Activated T-cell treated with anti-CD3 and anti-CD28 coated beads, Interleukin-2, amount 50 U/mL, for 72 hours (primary cell): ENCODE data around the gene SEL1L3. TPM values are rescaled to one million over a fixed set of nuclear protein-coding genes. Genes with fewer than 3 reads are reported as not detected.
A peak's percentile ranks its signal among the peaks of the same experiment; 100 is the strongest.

Source experiments
- ATAC-seq, 2 donors: fragments of 150-1000 bp; cut with Tn5 transposase; replicated peaks in 1 of 2; 2 replicates each; pipeline ENCODE4 v1.10.0; 2021; ENCODE audit warnings: moderate library complexity in 2 of 2, mild to moderate bottlenecking in 1 of 2
- DNase-seq, 2 donors: peaks; one replicate each; pipeline ENCODE4 v3.0.0; 2021 to 2022; ENCODE audit warnings: mixed read lengths in 1 of 2
- H3K27ac Mint-ChIP-seq: one replicate; pipeline ENCODE4 v1.8.0; 2022; ENCODE audit warnings: mild to moderate bottlenecking, moderate library complexity, mixed read lengths
- H3K27me3 Mint-ChIP-seq: one replicate; pipeline ENCODE4 v1.8.0; 2022; ENCODE audit warnings: low read depth, mixed read lengths
- H3K36me3 Mint-ChIP-seq, 2 donors: one replicate each; pipeline ENCODE4 v1.8.0; 2022; ENCODE audit warnings: mixed read lengths in 2 of 2, mild to moderate bottlenecking in 1 of 2; ENCODE audit not compliant: insufficient read depth in 2 of 2
- H3K4me1 Mint-ChIP-seq: one replicate; pipeline ENCODE4 v1.8.0; 2022; ENCODE audit warnings: low read depth, mixed read lengths
- H3K4me3 Mint-ChIP-seq, 2 donors: one replicate each; pipeline ENCODE4 v1.8.0; 2022; ENCODE audit warnings: mild to moderate bottlenecking in 2 of 2, mixed read lengths in 2 of 2, moderate library complexity in 2 of 2
- H3K9me3 Mint-ChIP-seq, 2 donors: one replicate each; pipeline ENCODE4 v1.8.0; 2022; ENCODE audit warnings: mixed read lengths in 2 of 2
- total RNA-seq, 2 donors: library from RNA; stranded (reverse); gene quantifications; one replicate each; pipeline ENCODE4 v1.2.3, GENCODE V29; 2022

SEL1L3 gene
- total RNA-seq, 2 donors from 2014 or later: 27.7 to 61.2 TPM

DNA sequence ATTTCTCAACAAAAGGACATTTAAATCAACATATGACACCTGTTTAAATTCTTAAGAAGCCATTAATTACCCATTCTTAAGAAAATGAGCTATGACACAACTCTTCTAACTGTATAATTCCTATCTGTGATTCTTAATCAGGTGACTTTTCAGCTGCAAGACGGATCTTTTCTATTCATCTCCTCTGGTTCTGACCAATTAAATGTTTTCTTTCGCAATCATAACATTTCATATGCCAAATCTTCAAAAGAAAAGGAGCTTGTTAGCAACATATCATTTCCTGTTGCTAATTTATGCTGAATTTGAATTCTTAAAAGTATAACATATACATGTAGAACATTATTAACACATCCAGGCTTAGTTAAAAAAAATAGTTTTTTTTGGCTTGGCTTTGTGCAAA, 62.5 kb downstream of the SEL1L3 start:
- Mint-ChIP-seq H3K27ac (no peak overlapping the region), H3K9me3 (no peaks in the 10 kb centered on the region), H3K4me3 (no peak overlapping the region), H3K27me3 (no peaks in the 10 kb centered on the region), H3K4me1 (no peaks in the 10 kb centered on the region), H3K36me3 (peaks cover 13 to 15% of the 10 kb centered on the region in 2 donors)
- no peak for DNase-seq
- ATAC-seq: no peak

DNA sequence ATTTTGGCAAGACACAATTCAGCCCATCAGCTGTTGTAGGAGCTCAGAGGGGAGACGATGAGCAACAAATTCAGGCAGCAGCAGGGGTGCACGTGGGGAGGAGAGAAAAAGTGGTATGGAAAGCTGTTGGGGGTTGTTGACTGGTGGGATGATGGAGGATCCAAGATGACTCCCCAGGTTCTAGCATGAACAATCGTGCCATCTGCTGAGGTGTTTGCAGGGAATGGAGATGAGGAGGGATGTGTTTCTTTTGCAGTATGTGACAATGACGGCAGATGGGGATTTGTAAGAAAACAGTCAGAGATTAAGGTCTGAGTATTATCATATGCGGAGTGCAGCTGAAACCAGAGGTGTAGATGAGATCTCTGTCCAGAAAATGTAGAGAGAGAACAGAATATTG, 63.3 kb downstream of the SEL1L3 start:
- H3K36me3 Mint-ChIP-seq: peaks cover 13 to 16% of the 10 kb centered on the region in 2 donors
- no peak overlapping the region for H3K27ac Mint-ChIP-seq
- no peaks in the 10 kb centered on the region for H3K9me3 Mint-ChIP-seq

DNA sequence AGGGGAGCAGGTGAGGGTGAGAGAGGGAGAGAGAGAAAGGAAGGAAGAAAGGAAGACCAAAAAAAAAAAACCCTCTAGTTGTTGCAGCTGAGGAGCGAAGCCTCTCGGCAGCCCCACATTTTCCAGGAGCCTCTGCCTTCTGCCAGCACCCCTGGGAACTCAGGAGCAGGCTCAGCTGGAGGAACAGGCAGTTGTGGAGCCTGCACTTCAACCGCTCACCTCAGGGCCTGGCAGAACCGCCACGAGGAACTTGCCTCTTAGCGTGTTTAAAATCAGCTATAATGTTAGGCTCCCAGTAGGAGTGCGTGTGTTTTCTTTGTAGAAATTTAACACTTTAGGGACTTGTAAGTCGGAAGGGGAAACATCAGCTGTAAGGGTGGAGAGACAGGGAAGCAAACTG, 65.7 kb downstream of the SEL1L3 start:
- no peak for ATAC-seq
- DNase-seq: no peak
- H3K4me1 Mint-ChIP-seq: no peaks in the 10 kb centered on the region
- no peaks in the 10 kb centered on the region for H3K27me3 Mint-ChIP-seq
- peaks cover 8 to 17% of the 10 kb centered on the region in 2 donors for H3K36me3 Mint-ChIP-seq
- H3K9me3 Mint-ChIP-seq: no peaks in the 10 kb centered on the region
- H3K4me3 Mint-ChIP-seq: no peak overlapping the region
- H3K27ac Mint-ChIP-seq: peak overlapping the region; percentile 20

More for the DNA sequence above, 63.3 kb downstream of the SEL1L3 start:
- Mint-ChIP-seq H3K4me3 (no peak overlapping the region), H3K4me1 (no peaks in the 10 kb centered on the region), H3K27me3 (no peaks in the 10 kb centered on the region)
- no peak for DNase-seq
- no peak for ATAC-seq

DNA sequence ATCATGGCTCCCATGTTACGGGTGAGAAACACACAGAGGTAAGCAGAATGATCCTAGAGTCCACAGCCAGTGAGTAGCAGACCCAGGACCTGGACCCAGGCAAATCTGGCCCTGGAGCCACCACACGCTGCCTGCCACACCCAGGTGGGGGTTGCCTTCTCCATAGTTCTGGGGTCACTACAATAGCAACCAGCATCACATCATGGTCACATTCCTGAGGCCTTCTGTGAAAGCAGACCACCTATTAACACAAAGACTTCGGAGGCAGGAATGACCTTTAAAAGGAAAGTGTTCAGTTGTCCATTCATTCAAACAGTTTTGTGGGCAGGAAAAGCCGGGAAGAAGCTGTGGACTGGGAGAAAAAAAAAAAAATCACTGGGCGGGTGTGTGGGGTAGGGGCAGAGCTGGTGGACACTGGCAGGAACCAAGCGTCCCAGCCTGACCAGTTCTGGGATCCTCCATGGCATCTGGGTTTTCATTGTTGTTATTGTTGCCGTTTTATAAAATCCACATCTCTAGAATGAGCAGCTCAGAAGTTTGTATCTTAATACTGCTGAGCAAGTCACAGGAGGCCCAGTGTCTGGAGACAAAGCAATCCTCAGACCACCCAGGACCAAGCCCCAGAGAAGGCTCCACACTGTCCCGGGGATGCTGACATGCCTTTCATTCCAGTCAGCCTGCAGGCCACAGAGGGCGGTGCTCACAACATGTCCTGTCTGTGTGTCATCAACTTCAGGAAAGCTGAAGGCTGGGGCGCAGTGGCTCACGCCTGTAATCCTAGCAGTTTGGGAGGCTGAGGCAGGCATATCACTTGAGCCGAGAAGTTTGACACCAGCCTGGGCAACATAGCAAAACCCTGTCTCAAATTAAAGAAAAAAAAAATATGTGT, 67.0 kb downstream of the SEL1L3 start:
- peaks cover 8 to 17% of the 10 kb centered on the region in 2 donors for H3K36me3 Mint-ChIP-seq
- no peaks in the 10 kb centered on the region for H3K4me1 Mint-ChIP-seq
- H3K27me3 Mint-ChIP-seq: no peaks in the 10 kb centered on the region
- no peak overlapping the region for H3K27ac Mint-ChIP-seq
- no peaks in the 10 kb centered on the region for H3K9me3 Mint-ChIP-seq
- no peak for DNase-seq
- ATAC-seq: no peak
- H3K4me3 Mint-ChIP-seq: no peak overlapping the region

DNA sequence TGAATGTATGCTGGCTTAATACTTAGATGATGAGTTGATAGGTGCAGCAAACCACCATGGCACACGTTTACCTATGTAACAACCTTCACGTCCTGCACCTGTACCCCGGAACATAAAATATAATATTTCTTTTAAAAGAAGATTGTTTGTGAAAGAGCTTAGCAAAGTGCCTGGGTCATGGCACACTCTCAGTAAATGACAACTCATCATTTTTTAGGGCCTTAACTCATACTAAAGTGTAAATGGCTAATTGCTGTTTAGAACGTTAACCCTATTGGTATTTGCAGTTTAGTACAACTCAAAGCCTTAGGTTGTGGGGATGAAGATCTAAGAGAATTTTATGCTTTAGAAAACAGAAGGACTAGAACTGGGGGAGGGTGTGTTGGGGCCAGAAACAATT, 67.7 kb downstream of the SEL1L3 start:
- H3K4me3 Mint-ChIP-seq: no peak overlapping the region
- peaks cover 6 to 17% of the 10 kb centered on the region in 2 donors for H3K36me3 Mint-ChIP-seq

DNA sequence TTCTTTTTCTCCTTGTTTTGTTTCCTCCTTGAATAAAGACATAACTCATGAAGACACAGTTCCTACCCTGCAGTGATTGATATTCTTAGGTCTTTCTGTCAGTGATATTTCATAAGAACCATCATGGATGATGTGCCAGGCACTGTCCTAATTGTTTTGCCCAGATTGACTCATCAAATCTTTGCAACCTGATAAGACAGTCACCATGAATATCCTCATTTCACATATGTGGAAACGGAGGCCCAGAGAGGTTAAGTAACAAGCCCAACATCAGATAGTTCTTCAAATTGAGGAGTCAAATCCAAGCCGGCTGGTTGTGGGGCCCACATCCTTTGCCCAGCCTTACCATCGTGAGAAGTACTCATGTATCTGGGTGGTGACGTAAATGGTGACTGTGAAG, 69.9 kb downstream of the SEL1L3 start:
- Mint-ChIP-seq H3K9me3 (no peaks in the 10 kb centered on the region), H3K27me3 (no peaks in the 10 kb centered on the region), H3K27ac (no peak overlapping the region), H3K36me3 (peaks cover 0 to 10% of the 10 kb centered on the region in 2 donors), H3K4me1 (no peaks in the 10 kb centered on the region), H3K4me3 (no peak overlapping the region)
- DNase-seq (no peak), ATAC-seq (no peak)

More for the DNA sequence above, 67.7 kb downstream of the SEL1L3 start:
- Mint-ChIP-seq H3K9me3 (no peaks in the 10 kb centered on the region), H3K4me1 (no peaks in the 10 kb centered on the region), H3K27me3 (no peaks in the 10 kb centered on the region), H3K27ac (no peak overlapping the region)
- DNase-seq: no peak
- ATAC-seq: no peak

DNA sequence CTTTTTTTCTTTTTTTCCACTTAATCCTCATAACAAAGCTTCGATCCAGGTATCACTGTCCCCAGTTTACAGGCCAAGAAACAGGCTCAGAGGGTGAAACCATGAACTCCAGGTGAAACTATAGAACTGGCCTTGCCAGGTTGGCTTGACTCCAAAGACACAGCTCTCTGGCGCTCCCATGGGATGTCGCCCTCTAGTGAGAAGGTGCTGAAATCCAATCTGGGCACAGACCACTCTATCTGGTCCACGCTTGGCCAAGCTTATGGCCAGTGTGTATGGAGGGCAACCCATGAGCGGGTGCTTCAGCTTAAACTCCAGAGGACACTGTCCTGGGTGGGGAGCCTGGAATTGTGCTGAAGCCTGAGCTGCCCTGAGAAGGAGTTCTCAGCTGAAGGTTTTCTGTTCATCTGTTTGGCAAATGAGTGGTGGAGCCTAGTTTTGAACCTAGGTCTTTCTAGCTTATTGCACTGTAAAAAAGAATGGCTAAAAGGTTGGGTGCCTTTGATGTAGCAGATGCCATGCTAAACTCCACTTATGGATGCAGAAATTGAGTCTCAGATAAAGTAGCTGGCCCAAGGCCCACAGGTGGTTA, 70.5 kb downstream of the SEL1L3 start:
- no peaks in the 10 kb centered on the region for H3K9me3 Mint-ChIP-seq
- peaks cover 0 to 10% of the 10 kb centered on the region in 2 donors for H3K36me3 Mint-ChIP-seq
- H3K4me3 Mint-ChIP-seq: no peak overlapping the region
- DNase-seq (peak in 1 of 2 donors; percentile 15), ATAC-seq (no peak)
- no peak overlapping the region for H3K27ac Mint-ChIP-seq
- H3K4me1 Mint-ChIP-seq: no peaks in the 10 kb centered on the region
- no peaks in the 10 kb centered on the region for H3K27me3 Mint-ChIP-seq

DNA sequence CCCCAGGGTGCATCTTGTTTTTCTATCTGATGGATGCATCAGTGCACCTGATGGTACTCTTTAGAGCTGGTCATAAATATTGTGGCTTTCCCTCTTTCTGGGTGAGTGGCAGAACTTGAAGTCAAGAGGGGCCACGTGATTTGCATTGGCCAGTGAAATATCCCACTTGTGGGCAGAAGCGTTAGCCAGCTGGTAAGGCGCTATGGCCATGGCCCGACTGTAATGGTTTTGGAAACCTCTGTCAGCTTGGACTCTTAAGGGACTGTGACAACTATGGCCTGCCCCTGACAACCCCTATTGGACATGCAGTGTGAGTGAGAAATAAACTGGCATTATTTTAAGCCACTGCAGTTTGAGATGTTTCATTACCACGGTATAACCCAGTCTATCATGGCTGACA, 72.8 kb downstream of the SEL1L3 start:
- H3K36me3 Mint-ChIP-seq: peaks cover 0 to 7% of the 10 kb centered on the region in 2 donors

DNA sequence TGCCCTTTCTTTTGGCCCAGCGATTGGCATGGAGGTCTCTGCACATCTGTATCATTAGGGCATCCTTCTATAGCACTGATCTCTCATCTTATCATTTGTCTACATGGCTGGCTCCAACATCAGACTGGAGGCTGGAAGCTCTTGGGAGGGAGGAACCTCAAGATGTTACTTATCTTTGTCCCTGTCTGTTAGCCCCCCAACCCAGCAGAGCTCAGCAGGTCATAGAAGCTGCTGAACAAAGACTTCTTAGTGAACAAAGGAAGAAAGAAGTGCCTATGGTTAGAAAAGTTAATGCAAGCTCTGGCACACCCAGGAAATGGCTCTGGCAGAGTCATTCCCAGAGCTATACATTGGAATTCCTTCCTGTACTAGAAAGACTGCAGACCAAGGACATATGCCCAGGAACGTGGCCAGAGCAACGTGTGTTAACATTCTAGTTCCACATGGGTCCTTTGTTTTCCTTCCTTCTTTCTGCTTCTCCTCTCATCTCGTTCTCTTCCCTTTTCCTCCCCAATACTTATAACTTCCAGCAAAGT, 74.0 kb downstream of the SEL1L3 start:
- no peaks in the 10 kb centered on the region for H3K9me3 Mint-ChIP-seq
- no peak overlapping the region for H3K27ac Mint-ChIP-seq
- peaks cover 3% of the 10 kb centered on the region for H3K4me1 Mint-ChIP-seq
- DNase-seq (no peak), ATAC-seq (no peak)
- H3K36me3 Mint-ChIP-seq: peaks cover 0 to 5% of the 10 kb centered on the region in 2 donors
- H3K4me3 Mint-ChIP-seq: no peak overlapping the region
- no peaks in the 10 kb centered on the region for H3K27me3 Mint-ChIP-seq

More for the DNA sequence above, 72.8 kb downstream of the SEL1L3 start:
- H3K9me3 Mint-ChIP-seq: no peaks in the 10 kb centered on the region
- no peaks in the 10 kb centered on the region for H3K27me3 Mint-ChIP-seq
- no peak for ATAC-seq
- no peak overlapping the region for H3K27ac Mint-ChIP-seq
- no peak overlapping the region for H3K4me3 Mint-ChIP-seq
- no peak for DNase-seq
- no peaks in the 10 kb centered on the region for H3K4me1 Mint-ChIP-seq

DNA sequence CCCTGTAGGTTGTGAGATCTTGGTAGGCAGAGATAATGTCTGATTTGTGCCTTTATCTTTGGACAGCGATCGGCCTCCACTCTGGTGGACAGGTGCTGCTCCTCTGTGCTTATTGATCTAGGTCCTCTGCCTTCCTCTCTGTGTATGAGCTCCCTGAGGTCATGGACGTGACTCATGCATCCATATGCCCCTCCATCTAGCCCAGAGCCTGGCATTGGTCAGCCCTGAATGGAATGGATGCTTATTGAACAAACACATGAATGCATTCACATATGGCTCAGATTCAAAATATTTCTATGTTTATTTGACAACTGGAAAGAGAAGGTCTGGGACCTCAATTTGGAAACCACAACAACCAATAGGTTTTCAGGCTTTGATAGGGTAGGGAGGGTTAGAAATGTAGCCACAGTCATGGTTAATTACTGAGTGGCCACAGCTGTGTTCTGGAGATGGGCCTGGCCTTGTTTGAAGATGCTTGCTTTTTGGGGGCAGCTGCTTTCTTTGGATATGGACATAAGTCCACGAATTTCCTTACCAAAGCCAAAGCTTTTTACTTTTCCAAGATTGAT, 76.2 kb downstream of the SEL1L3 start:
- no peaks in the 10 kb centered on the region for H3K9me3 Mint-ChIP-seq
- DNase-seq (no peak), ATAC-seq (no peak)
- H3K4me1 Mint-ChIP-seq: peaks cover 4% of the 10 kb centered on the region
- peaks cover 8 to 11% of the 10 kb centered on the region in 2 donors for H3K36me3 Mint-ChIP-seq
- H3K4me3 Mint-ChIP-seq: no peak overlapping the region
- no peak overlapping the region for H3K27ac Mint-ChIP-seq
- H3K27me3 Mint-ChIP-seq: no peaks in the 10 kb centered on the region

DNA sequence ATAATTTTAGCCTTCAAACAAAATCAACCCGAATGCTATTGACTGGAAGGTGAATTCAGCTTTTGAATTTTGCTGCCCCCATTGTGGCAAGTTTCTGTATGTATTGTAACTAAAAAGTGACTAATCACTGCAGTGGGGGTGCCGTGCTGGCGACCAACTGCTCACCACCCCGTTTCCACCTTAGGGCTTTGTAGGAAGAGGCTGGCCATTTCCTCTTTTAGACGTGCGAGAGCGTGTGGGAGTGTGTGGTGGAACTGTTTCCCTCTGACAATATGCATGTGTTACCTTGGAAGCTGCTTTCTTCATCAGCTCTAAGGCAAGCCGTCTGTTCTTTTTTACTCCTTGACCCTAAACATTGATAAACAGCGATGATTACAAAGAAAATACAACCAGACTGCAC, 78.8 kb downstream of the SEL1L3 start:
- H3K36me3 Mint-ChIP-seq: peaks cover 15 to 18% of the 10 kb centered on the region in 2 donors
- no peaks in the 10 kb centered on the region for H3K27me3 Mint-ChIP-seq
- H3K4me1 Mint-ChIP-seq: peaks cover 4% of the 10 kb centered on the region
- ATAC-seq: peak; percentile 58
- H3K27ac Mint-ChIP-seq: peak overlapping the region; percentile 30
- peak; percentile 6 to 12 for DNase-seq
- H3K9me3 Mint-ChIP-seq: no peaks in the 10 kb centered on the region
- no peak overlapping the region for H3K4me3 Mint-ChIP-seq

DNA sequence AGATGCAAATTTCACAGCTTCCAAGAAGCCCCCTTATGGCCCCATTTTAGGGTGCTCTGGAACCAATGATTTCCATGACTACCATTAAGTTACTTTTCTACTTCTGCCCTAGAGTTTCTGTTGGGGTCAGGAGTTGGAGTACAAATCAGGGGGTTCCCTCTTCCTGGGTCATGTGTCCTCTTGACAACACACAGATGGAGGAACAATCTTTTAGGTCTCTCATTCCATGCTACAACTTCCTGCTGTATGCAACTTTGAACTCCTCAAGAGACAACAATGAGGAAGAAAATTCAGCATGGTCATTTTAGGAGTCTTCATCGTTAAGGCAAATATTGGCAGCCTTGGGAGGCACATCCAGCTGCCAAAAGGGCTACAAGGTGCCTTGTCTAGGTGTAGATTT, 79.7 kb downstream of the SEL1L3 start:
- Mint-ChIP-seq H3K4me1 (peaks cover 4% of the 10 kb centered on the region), H3K36me3 (peaks cover 19 to 22% of the 10 kb centered on the region in 2 donors), H3K27ac (no peak overlapping the region), H3K27me3 (no peaks in the 10 kb centered on the region), H3K9me3 (peaks cover 0 to 2% of the 10 kb centered on the region in 2 donors), H3K4me3 (no peak overlapping the region)
- ATAC-seq: no peak
- DNase-seq: no peak

DNA sequence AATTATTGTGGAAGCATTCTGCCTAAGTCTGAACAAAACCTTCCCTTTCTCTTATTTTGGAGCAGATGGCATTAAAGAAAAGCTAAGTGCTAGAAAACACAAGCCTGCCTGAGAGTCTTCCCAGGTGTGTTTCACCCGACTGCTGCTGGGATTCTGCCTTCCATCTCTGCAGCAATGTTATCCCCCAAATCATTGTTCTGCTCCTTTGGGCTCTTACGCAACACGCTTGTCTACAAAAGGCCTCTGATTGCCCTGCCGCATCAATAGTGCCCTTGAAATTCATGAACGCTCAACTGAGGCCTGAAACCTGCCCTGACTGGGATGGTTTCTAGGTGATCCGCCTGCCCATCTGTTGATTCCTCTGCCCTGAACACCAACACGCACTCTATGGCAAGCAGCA, 80.3 kb downstream of the SEL1L3 start:
- Mint-ChIP-seq H3K4me1 (peaks cover 4% of the 10 kb centered on the region), H3K9me3 (peaks cover 0 to 2% of the 10 kb centered on the region in 2 donors), H3K4me3 (no peak overlapping the region), H3K36me3 (peaks cover 23 to 25% of the 10 kb centered on the region in 2 donors), H3K27me3 (no peaks in the 10 kb centered on the region), H3K27ac (no peak overlapping the region)
- ATAC-seq: no peak
- DNase-seq: no peak
